HCT116 (cell line): ENCODE results near the gene ELMOD3. TPM values are rescaled to one million over a fixed set of nuclear protein-coding genes. Genes with fewer than 3 reads are reported as not detected.

Experiments used
- ATAC-seq: fragments of 200-7000 bp; cut with Tn5 transposase; 2 replicates; pipeline ENCODE4 v1.9.1; 2020; ENCODE audit warnings: mild to moderate bottlenecking, moderate library complexity
- BruUV-seq: library from RNA; stranded (reverse); fragments of 400-500 nt; replicated peaks from 2 replicates; lab custom pipeline; 2021; lab: Mats Ljungman, UMichigan
- CTCF ChIA-PET: fragments of 300-600 bp; sonication (Branson Sonifier 250); formaldehyde crosslinking; loops from one replicate; lab custom pipeline; 2021; ENCODE audit warnings: antibody characterized with exemption; lab: Charles Lee
- POLR2A ChIA-PET: fragments of 300-600, 350-600 bp; sonication (Branson Sonifier 250); formaldehyde crosslinking; loops from one replicate; lab custom pipeline; 2021; ENCODE audit warnings: antibody characterized with exemption; lab: Charles Lee
- RAD21 ChIA-PET, 2 experiments: fragments of 300-600 bp; sonication (Branson Sonifier 250); formaldehyde crosslinking; loops; one replicate each; lab custom pipeline; 2023; ENCODE audit warnings: low total read pairs in 2 of 2; ENCODE audit not compliant: uncharacterized antibody in 2 of 2, unreplicated experiment in 2 of 2, low non-redundant PET in 1 of 2; lab: Charles Lee
- DNase-seq: peaks from one replicate; pipeline ENCODE4 v3.0.0-alpha.2; 2010; ENCODE audit warnings: low read depth, low spot score
- H2AFZ ChIP-seq: fragments of 200-600 bp; shearing (Covaris generic), sonication (generic); 2 replicates; pipeline ENCODE4 v1.6.1; 2017; ENCODE audit warnings: low read depth, mixed run types, mixed read lengths, antibody characterized with exemption, low read length; ENCODE audit not compliant: poor library complexity, severe bottlenecking
- H3K27ac ChIP-seq: 2 replicates; pipeline ENCODE4 v1.5.1; 2012; ENCODE audit warnings: low read depth, low read length
- H3K27me3 ChIP-seq: fragments of 200-600 bp; sonication (generic); 2 replicates; pipeline ENCODE4 v1.6.1; 2016; ENCODE audit warnings: mixed run types, low read length, mixed read lengths; ENCODE audit not compliant: insufficient read depth
- H3K36me3 ChIP-seq, 2 experiments: fragments of 200-500 bp in 1 of 2; fragments of 200-600 bp in 1 of 2; sonication (Bioruptor generic) in 1 of 2; sonication (generic) in 1 of 2; 2 replicates each; pipeline versions ENCODE4 v1.5.1 to v1.6.1; 2014 to 2016; ENCODE audit warnings: low read length in 2 of 2, inconsistent platforms in 1 of 2, mixed read lengths in 1 of 2, mixed run types in 1 of 2; ENCODE audit not compliant: insufficient read depth in 2 of 2, control insufficient read depth in 1 of 2
- H3K4me1 ChIP-seq, 2 experiments: fragments of 200-600 bp in 1 of 2; sonication (generic) in 1 of 2; 2 replicates each; pipeline versions ENCODE4 v1.5.1 to v1.6.1; 2012 to 2017; ENCODE audit warnings: low read length in 2 of 2, inconsistent platforms in 1 of 2, mild to moderate bottlenecking in 1 of 2, mixed read lengths in 1 of 2, mixed run types in 1 of 2, moderate library complexity in 1 of 2; ENCODE audit not compliant: insufficient read depth in 2 of 2, control insufficient read depth in 1 of 2
- H3K4me2 ChIP-seq: fragments of 200-600 bp; sonication (generic); 2 replicates; pipeline ENCODE4 v1.6.1; 2017; ENCODE audit warnings: mixed run types, low read length, mixed read lengths
- H3K4me3 ChIP-seq, 2 experiments: fragments of 200-600 bp in 1 of 2; sonication (generic) in 1 of 2; replicated peaks in 1 of 2; 2 replicates each; pipeline ENCODE4 v1.5.1; 2011 to 2016; ENCODE audit warnings: low read length in 2 of 2, control low read depth in 1 of 2, low read depth in 1 of 2, mild to moderate bottlenecking in 1 of 2, mixed read lengths in 1 of 2, mixed run types in 1 of 2
- H3K79me2 ChIP-seq: fragments of 200-600 bp; sonication (generic); 2 replicates; pipeline ENCODE4 v1.6.1; 2017; ENCODE audit warnings: mild to moderate bottlenecking, mixed run types, low read length, moderate library complexity, mixed read lengths; ENCODE audit not compliant: insufficient read depth
- H3K9ac ChIP-seq: fragments of 200-600 bp; sonication (generic); 2 replicates; pipeline ENCODE4 v1.6.1; 2016; ENCODE audit warnings: low read length, mixed read lengths
- H3K9me2 ChIP-seq: fragments of 200-600 bp; sonication (generic), shearing (Covaris generic); 2 replicates; pipeline ENCODE4 v1.6.1; 2017; ENCODE audit warnings: mixed run types, mild to moderate bottlenecking, moderate library complexity; ENCODE audit not compliant: insufficient read depth
- H3K9me3 ChIP-seq, 2 experiments: fragments of 200-500 bp in 1 of 2; fragments of 200-600 bp in 1 of 2; sonication (Bioruptor generic) in 1 of 2; sonication (generic) in 1 of 2; 2 replicates each; pipeline ENCODE4 v1.6.1; 2014 to 2017; ENCODE audit warnings: low read length in 2 of 2, mixed read lengths in 2 of 2, inconsistent platforms in 1 of 2, low read depth in 1 of 2, mild to moderate bottlenecking in 1 of 2, mixed run types in 1 of 2, moderate library complexity in 1 of 2; ENCODE audit not compliant: control insufficient read depth in 1 of 2, insufficient read depth in 1 of 2
- H4K20me1 ChIP-seq: fragments of 200-600 bp; sonication (generic), shearing (Covaris generic); 2 replicates; pipeline ENCODE4 v1.6.1; 2017; ENCODE audit warnings: mixed run types, mild to moderate bottlenecking, moderate library complexity; ENCODE audit not compliant: insufficient read depth
- ATF3 ChIP-seq: IDR thresholded peaks from 2 replicates; pipeline ENCODE4 v1.6.1; 2012
- CBX3 ChIP-seq: IDR thresholded peaks from 2 replicates; pipeline ENCODE4 v1.6.1; 2012; ENCODE audit warnings: low read depth
- CEBPB ChIP-seq: IDR thresholded peaks from 2 replicates; pipeline ENCODE4 v1.6.1; 2012; ENCODE audit warnings: low read depth
- CTCF ChIP-seq, 3 experiments: fragments of 200-600 bp in 1 of 3; sonication (generic) in 1 of 3; IDR thresholded peaks in 2 of 3; conservative IDR thresholded peaks in 1 of 3; 2 replicates each; pipeline ENCODE4 v1.5.1; 2012 to 2017; ENCODE audit warnings: low read depth in 2 of 3, low read length in 2 of 3, antibody characterized with exemption in 1 of 3, borderline replicate concordance in 1 of 3, control low read depth in 1 of 3, mild to moderate bottlenecking in 1 of 3, mixed read lengths in 1 of 3, mixed run types in 1 of 3, moderate library complexity in 1 of 3; ENCODE audit not compliant: insufficient read depth in 1 of 3
- ELF1 ChIP-seq: IDR thresholded peaks from 2 replicates; pipeline ENCODE4 v1.6.1; 2012; ENCODE audit warnings: low read depth, borderline replicate concordance
- EZH2 ChIP-seq: fragments of 200-600 bp; sonication (generic); IDR thresholded peaks from 2 replicates; pipeline ENCODE4 v1.6.1; 2017; ENCODE audit warnings: antibody characterized with exemption, mixed run types
- JUND ChIP-seq: IDR thresholded peaks from 2 replicates; pipeline ENCODE4 v1.6.1; 2012
- MAX ChIP-seq: IDR thresholded peaks from 2 replicates; pipeline ENCODE4 v1.6.1; 2012
- POLR2AphosphoS5 ChIP-seq: IDR thresholded peaks from 2 replicates; pipeline ENCODE4 v1.6.1; 2011; ENCODE audit warnings: mild to moderate bottlenecking, low read depth, low read length, moderate library complexity
- RAD21 ChIP-seq: IDR thresholded peaks from 2 replicates; pipeline ENCODE4 v1.6.1; 2012; ENCODE audit warnings: low read depth, mild to moderate bottlenecking
- REST ChIP-seq: IDR thresholded peaks from 2 replicates; pipeline ENCODE4 v1.6.1; 2012; ENCODE audit warnings: low read depth
- SP1 ChIP-seq: IDR thresholded peaks from 2 replicates; pipeline ENCODE4 v1.6.1; 2012; ENCODE audit warnings: low read depth
- SRF ChIP-seq: IDR thresholded peaks from 2 replicates; pipeline ENCODE4 v1.6.1; 2012; ENCODE audit warnings: low read depth
- TCF7L2 ChIP-seq: IDR thresholded peaks from 2 replicates; pipeline ENCODE4 v1.7.0; 2011; ENCODE audit warnings: borderline replicate concordance, inconsistent platforms; ENCODE audit not compliant: insufficient read depth, insufficient read length; ENCODE audit errors: extremely low read depth
- YY1 ChIP-seq: IDR thresholded peaks from 2 replicates; pipeline ENCODE4 v1.6.1; 2011; ENCODE audit warnings: low read length, low read depth, moderate library complexity, mild to moderate bottlenecking; ENCODE audit not compliant: insufficient replicate concordance; ENCODE audit errors: extremely low read depth
- ZBTB33 ChIP-seq: IDR thresholded peaks from 2 replicates; pipeline ENCODE4 v1.6.1; 2011; ENCODE audit warnings: mild to moderate bottlenecking, low read length, moderate library complexity; ENCODE audit not compliant: insufficient replicate concordance; ENCODE audit errors: extremely low read depth
- ZNF274 ChIP-seq: fragments of 200-500 bp; sonication (Bioruptor generic); IDR thresholded peaks from 2 replicates; pipeline ENCODE4 v1.6.1; 2014; ENCODE audit warnings: mild to moderate bottlenecking, low read depth, low read length, inconsistent platforms
- intact Hi-C: fragments of 100-400 bp; cut with micrococcal nuclease; formaldehyde crosslinking; loops from 2 replicates; pipeline ENCODE4 v1.10.0; 2022
- total RNA-seq: library from RNA; stranded (reverse); gene quantifications from one replicate; pipeline ENCODE4 v1.2.1, GENCODE V29; 2021; ENCODE audit not compliant: unreplicated experiment

Gene ELMOD3
- total RNA-seq, 1 experiment from 2014 or later: 9.2 TPM

- TF ChIP-seq REST (no peak), RAD21 (no peak), SRF (no peak; the same call in 1 of the 2 replicates)
These were observed at the start of gene ELMOD3, which contains the start of gene RETSAT (continued) for GRCh38 chr2:85354286-85355072.

- Histone ChIP-seq H3K9me2 (no peaks in the 10 kb centered on the region), H2AFZ (no peak overlapping the region), H3K4me3 (no peak overlapping the region), H4K20me1 (no peaks in the 10 kb centered on the region), H3K9me3 (no peaks in the 10 kb centered on the region), H3K79me2 (no peaks in the 10 kb centered on the region), H3K4me2 (no peak overlapping the region), H3K36me3 (no peaks in the 10 kb centered on the region), H3K9ac (no peak overlapping the region), H3K27ac (no peak overlapping the region), H3K4me1 (no peaks in the 10 kb centered on the region), H3K27me3 (no peaks in the 10 kb centered on the region)
- no TSS peak for BruUV-seq
- no peak for DNase-seq
- TF ChIP-seq MAX: no peak
- TF ChIP-seq SRF: no peak
- no peak for TF ChIP-seq ZBTB33
- TF ChIP-seq EZH2: no peak
- no peak for TF ChIP-seq ZNF274
- no peak for TF ChIP-seq JUND
- no peak for TF ChIP-seq YY1
- no peak for TF ChIP-seq CEBPB
- no peak for TF ChIP-seq TCF7L2
- TF ChIP-seq CBX3: no peak
- no peak for TF ChIP-seq SP1
- TF ChIP-seq ELF1: no peak
- no peak for TF ChIP-seq CTCF (IDR thresholded peaks at IDR 0.05 in 2 of 3, conservative IDR thresholded peaks at IDR 0.05 in 1 of 3; ENCODE audit: borderline replicate concordance in 1 of 3, insufficient read depth in 1 of 3, low read depth in 2 of 3, low read length in 2 of 3)
- TF ChIP-seq POLR2AphosphoS5: no peak
- TF ChIP-seq ATF3: no peak
- no peak for ATAC-seq
- CTCF ChIA-PET: no interaction called here
- intact Hi-C loops: no loop called here
- POLR2A ChIA-PET: no interaction called here
- RAD21 ChIA-PET: no interaction called here
These were observed 47.1 kb upstream of the ELMOD3 start for GRCh38 chr2:85307527-85307897.
